NCI-H1694 treated with DMSO at 0.1 percent for 48 hours (cell line): Measurements from ENCODE around the gene COL27A1.
"Not testable (repeated sequence)": the region's sequence is repeated elsewhere in the genome, so short reads cannot be mapped to it uniquely, and the experiment has no call there.

Experiments
- DNase-seq: peaks from one replicate; lab custom pipeline; 2025; lab: John Stamatoyannopoulos, UW

Gene COL27A1

GRCh38 chr9:114123031-114123977 lies 32.0 kb upstream of the COL27A1 start:
- no peak for DNase-seq

- no peak for DNase-seq
Measured at GRCh38 chr9:114124138-114124537, 31.2 kb upstream of the COL27A1 start.

- no peak for DNase-seq
Measured at GRCh38 chr9:114124666-114125475, 30.5 kb upstream of the COL27A1 start.

- no peak for DNase-seq
Measured at GRCh38 chr9:114125476-114126013, 29.8 kb upstream of the COL27A1 start.

GRCh38 chr9:114126247-114127060 lies 28.9 kb upstream of the COL27A1 start:
- no peak for DNase-seq

GRCh38 chr9:114128759-114129158 lies 26.6 kb upstream of the COL27A1 start:
- not testable (repeated sequence) for DNase-seq

- no peak for DNase-seq
Measured at GRCh38 chr9:114130141-114130540, 25.2 kb upstream of the COL27A1 start.

- no peak for DNase-seq
Measured at GRCh38 chr9:114130624-114131277, 24.6 kb upstream of the COL27A1 start.

GRCh38 chr9:114131808-114132549 lies 23.4 kb upstream of the COL27A1 start:
- DNase-seq, result no peak

- DNase-seq, result no peak
Measured at GRCh38 chr9:114132550-114132918, 22.8 kb upstream of the COL27A1 start.

- DNase-seq, result no peak
Measured at GRCh38 chr9:114134827-114135396, 20.4 kb upstream of the COL27A1 start.

GRCh38 chr9:114137831-114138230 lies 17.5 kb upstream of the COL27A1 start:
- DNase-seq, result no peak

GRCh38 chr9:114138552-114138971 lies 16.8 kb upstream of the COL27A1 start:
- no peak for DNase-seq

GRCh38 chr9:114139071-114139470 lies 16.3 kb upstream of the COL27A1 start:
- DNase-seq, result no peak

- DNase-seq, result no peak
Measured at GRCh38 chr9:114140401-114140800, 14.9 kb upstream of the COL27A1 start.

- DNase-seq, result no peak
Measured at GRCh38 chr9:114140850-114141249, 14.5 kb upstream of the COL27A1 start.

GRCh38 chr9:114141553-114142402 lies 13.6 kb upstream of the COL27A1 start:
- no peak for DNase-seq

- no peak for DNase-seq
Measured at GRCh38 chr9:114143234-114143633, 12.1 kb upstream of the COL27A1 start.

GRCh38 chr9:114146735-114147134 lies 8.6 kb upstream of the COL27A1 start:
- no peak for DNase-seq
